ENCODE measurements around the gene PLEKHA7.
"Not testable (repeated sequence)": the region's sequence is repeated elsewhere in the genome, so short reads cannot be mapped to it uniquely, and the experiment has no call there.

DNA sequence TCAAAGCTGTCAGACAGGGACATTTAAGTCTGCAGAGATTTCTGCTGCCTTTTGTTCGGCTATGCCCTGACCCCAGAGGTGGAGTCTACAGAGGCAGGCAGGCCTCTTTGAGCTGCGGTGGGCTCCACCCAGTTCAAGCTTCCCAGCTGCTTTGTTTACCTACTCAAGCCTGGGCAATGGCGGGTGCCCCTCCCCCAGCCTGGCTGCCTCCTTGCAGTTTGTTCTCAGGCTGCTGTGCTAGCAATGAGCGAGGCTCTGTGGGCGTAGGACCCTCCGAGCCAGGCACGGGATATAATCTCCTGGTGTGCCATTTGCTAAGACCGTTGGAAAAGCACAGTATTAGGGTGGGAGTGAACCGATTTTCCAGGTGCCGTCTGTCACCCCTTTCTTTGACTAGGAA is 19.8 kb upstream of the PLEKHA7 start:
- not testable (repeated sequence) for TF ChIP-seq ZNF274 (IDR thresholded peaks at IDR 0.05; ENCODE audit: borderline replicate concordance, extremely low read depth, low read length); GTF2F1 (IDR thresholded peaks at IDR 0.05; ENCODE audit: borderline replicate concordance, low read depth, low read length); CEBPB (IDR thresholded peaks at IDR 0.05; ENCODE audit: low read depth, low read length); RAD21 (IDR thresholded peaks at IDR 0.05 in 1 of 2, conservative IDR thresholded peaks at IDR 0.05 in 1 of 2; ENCODE audit: low read depth in 2 of 2, low read length in 2 of 2)
- TF ChIP-seq, protein P1, sequence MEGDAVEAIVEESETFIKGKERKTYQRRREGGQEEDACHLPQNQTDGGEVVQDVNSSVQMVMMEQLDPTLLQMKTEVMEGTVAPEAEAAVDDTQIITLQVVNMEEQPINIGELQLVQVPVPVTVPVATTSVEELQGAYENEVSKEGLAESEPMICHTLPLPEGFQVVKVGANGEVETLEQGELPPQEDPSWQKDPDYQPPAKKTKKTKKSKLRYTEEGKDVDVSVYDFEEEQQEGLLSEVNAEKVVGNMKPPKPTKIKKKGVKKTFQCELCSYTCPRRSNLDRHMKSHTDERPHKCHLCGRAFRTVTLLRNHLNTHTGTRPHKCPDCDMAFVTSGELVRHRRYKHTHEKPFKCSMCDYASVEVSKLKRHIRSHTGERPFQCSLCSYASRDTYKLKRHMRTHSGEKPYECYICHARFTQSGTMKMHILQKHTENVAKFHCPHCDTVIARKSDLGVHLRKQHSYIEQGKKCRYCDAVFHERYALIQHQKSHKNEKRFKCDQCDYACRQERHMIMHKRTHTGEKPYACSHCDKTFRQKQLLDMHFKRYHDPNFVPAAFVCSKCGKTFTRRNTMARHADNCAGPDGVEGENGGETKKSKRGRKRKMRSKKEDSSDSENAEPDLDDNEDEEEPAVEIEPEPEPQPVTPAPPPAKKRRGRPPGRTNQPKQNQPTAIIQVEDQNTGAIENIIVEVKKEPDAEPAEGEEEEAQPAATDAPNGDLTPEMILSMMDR (IDR thresholded peaks at IDR 0.05; ENCODE audit: control extremely low read depth in 1 of 3, insufficient read depth in 1 of 3, low read depth in 1 of 3, low read length in 3 of 3), result not testable (repeated sequence)
- TF ChIP-seq, protein P2, sequence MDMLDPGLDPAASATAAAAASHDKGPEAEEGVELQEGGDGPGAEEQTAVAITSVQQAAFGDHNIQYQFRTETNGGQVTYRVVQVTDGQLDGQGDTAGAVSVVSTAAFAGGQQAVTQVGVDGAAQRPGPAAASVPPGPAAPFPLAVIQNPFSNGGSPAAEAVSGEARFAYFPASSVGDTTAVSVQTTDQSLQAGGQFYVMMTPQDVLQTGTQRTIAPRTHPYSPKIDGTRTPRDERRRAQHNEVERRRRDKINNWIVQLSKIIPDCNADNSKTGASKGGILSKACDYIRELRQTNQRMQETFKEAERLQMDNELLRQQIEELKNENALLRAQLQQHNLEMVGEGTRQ (IDR thresholded peaks at IDR 0.05; ENCODE audit: low read length), result not testable (repeated sequence)
